GDM1 (cell line): ENCODE measurements around the gene CHAC1.
"Not testable (repeated sequence)": the region's sequence is repeated elsewhere in the genome, so short reads cannot be mapped to it uniquely, and the experiment has no call there.

Experiments used
- DNase-seq: peaks from one replicate; lab custom pipeline; 2025; lab: John Stamatoyannopoulos, UW

The CHAC1 gene

DNA sequence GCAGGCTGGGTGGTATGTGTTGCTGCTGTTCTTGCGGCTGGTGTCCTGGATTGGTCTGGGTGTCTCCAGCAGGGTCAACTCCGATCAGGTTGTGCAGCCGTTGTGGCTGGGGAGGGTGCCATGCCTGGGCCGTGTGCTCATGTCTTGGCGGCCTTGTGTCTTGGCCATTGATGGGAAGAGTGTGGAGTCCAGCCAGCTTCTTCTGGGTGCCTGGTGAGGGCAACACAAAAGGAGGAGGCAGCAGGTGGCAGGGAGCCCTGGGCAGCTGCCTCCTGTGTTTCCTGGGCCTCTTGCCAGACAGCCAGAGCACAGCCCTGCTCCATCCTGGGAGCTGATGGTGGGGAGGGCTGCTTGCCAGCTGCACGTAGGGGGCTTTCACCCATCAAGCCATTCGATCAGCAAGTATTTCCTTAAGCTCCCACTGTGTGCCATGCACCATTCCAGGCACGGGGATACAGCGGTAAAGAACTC is 4.3 kb downstream of the CHAC1 start:
- no peak for DNase-seq

DNA sequence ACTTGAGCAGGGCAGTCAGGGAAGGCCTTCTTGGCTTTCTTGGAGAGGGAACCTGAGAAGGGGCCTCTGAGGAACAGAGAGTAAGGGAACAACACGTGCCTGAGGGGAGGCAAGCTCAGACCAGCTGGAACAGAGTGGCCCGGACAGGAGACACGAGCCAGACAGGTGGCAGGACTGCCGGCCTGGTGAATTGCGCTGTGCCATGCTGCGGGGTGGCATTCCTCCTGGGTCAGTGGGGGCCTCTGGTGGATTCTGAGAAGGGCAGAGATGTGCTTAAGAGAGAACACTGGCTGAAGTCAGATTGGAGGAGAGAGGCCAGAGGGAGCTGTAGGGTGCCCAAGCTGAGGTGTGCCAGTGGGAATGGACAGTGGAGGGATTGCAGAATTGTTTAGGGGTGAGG is 4.9 kb downstream of the CHAC1 start:
- DNase-seq, result no peak

DNA sequence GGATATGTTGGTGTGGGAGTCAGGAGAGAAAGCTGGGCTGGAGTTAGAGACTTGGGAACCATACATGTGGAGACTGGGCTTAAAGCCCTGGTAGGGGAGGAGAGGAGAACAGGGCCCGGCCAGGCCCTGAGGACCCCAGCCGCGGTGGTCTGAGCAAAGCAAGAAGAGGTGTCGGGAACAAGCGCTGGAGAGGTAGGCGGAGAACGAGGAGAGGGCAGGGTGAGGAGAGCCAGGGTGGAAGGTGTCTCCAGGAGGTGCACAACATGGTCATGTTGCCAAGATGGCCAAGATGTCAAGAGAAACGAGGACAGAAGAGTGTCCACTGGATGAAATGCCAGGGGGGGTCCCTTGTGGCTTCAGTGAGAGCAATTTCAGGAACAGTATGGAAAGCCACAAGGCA is 5.5 kb downstream of the CHAC1 start:
- no peak for DNase-seq

DNA sequence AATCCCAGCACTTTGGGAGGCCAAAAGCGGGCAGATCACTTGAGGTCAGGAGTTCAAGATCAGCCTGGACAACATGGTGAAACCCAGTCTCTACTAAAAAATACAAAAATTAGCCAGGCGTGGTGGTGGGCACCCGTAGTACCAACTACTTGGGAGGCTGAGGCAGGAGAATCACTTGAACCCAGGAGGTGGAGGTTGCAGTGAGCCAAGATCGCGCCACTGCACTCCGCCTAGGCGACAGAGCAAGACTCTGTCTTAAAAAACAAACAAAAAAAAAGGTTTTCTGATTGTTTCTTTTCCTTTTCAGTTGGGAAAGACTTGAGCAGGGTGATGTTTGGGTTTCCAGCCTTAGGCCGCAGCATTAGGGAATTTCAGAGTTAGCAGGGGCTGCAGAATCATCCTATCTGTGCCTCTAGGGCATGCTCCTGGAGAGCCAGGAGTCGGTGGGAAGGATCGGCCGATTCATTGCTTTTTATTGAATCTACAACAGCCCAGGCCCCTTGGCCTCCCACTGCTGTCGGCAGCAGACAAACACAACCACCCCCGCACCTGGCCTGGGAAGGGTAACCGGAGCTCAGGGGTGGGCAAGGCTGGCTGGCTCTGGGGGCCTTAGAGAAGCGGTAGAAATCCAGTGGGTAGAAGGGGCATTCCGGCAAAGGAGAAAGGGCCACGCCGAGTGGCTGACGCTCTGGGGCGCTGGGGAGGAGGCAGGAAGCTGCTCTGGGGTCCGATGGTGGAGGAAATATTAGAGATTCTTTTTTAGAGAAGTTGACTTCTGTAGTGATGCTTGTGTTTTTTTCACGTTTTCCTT is 6.3 kb downstream of the CHAC1 start:
- no peak for DNase-seq

DNA sequence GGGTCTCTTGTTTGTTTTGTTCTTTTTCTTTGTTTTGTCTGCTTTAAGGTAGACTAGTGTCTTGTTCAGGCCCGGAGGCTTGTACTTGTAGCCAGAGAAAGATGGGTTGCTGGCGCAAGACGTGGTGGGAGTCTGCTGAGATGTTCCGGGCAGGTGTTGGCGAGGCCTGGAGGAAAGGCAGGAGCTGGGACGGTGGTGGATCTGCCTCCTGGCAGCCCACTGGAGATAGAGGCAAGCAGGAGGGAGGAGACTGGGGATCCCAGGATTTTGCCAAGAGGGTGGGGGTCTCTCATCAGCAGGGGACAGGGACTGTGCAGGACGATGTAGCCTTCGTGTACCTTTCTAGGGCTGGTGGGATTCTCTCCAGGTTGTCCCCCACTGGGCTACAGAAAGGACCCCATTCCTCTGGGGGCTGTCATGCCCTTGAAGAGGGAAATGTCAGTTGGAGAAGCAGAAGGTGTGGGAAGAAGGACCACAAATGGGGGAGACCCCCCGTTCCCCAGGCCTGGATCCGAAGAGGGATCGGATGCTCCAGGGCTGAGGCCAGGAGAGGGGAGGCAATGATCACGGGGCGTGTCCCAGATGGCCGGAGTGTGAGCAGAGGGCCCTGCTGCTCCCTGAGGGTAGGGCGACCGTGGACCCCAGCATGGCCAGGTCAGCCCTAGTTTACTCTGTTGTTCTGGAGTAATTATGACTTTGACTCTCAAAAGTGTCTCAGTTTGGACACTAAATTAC is 7.0 kb downstream of the CHAC1 start:
- DNase-seq, result no peak

DNA sequence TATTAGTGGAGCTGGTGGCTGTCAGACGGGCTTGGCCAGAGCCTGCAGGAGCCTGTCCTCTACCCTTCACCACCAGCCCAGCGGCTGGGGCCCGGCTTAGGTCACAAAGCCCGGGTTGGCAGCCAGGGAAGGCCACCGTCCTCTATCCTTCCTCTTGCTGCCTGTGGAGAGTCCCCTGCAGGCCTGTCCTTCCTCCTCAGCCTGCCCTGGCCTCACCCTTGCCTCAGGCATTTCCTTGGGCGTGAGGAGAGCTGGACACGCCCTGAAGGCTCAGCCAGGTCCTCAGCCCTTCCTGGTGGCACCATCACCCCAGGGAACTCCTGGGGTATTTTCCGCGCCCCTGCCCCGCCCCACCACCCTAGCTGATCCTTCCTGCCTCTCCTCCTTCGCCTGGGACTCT is 7.7 kb downstream of the CHAC1 start:
- DNase-seq, result no peak

DNA sequence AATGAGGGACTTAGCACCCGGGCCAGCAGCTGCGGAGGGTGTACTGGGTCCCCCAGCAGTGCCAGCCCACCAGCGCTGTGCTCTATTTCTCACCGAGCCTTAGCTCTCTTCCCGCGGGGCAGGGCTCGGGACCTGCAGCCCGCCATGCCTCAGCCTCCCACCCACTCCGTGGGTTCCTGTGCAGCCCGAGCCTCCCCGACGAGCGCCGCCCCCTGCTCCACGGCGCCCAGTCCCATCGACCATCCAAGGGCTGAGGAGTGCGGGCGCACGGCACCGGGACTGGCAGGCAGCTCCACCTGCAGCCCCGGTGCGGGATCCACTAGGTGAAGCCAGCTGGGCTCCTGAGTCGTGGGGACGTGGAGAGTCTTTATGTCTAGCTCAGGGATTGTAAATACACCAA is 8.5 kb downstream of the CHAC1 start:
- not testable (repeated sequence) for DNase-seq

DNA sequence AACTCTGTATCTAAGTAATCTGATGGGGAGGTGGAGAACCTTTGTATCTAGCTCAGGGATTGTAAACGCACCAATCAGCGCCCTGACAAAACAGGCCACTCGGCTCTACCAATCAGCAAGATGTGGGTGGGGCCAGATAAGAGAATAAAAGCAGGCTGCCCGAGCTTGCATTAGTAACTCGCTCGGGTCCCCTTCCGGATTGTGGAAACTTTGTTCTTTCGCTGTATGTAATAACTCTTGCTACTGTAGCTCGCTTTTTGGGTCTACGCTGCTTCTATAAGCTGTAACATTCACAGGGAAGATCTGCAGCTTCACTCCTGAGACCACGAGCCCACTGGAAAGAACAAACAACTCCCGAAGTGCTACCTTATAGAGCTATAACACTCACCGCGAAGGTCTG is 9.0 kb downstream of the CHAC1 start:
- not testable (repeated sequence) for DNase-seq

DNA sequence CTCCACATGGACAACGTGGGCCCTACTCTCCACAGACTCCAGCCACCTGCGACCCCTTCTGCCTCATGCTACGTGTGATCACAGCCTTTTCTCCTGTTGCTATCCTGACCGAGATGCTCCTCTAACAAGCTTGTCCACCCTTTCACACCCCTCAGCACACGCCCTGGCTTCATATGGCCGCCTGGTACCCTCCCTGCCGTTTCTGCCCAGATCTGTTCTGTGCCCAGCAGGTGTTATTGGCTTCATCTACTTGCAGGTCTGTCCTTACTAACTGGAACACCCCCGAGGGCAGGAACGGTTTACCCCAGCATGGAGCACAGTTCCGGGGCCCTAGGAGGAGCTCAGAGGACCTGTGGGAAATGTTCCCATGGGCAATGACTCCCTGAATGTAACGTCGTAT is 9.9 kb downstream of the CHAC1 start:
- DNase-seq, result no peak

DNA sequence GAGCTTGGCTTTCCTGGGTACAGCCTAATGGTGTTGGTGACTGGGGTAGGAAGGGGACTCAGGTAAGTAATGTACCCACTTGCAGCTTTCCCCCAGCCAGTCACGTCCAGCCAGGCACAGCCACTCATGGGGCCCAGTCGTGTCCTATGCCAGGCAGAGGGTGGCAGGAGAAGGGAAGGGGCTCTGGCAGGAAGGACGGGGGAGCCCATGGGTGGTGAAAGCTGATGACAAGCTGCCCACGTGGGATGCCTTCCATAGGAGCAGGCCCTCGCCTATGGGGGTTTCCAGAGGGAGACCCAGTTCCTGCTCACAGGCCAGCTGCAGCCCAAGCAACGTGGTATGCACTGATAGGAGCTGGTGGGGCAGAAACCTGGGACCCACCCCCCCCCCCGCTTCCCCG is 10.7 kb downstream of the CHAC1 start:
- DNase-seq, result no peak

DNA sequence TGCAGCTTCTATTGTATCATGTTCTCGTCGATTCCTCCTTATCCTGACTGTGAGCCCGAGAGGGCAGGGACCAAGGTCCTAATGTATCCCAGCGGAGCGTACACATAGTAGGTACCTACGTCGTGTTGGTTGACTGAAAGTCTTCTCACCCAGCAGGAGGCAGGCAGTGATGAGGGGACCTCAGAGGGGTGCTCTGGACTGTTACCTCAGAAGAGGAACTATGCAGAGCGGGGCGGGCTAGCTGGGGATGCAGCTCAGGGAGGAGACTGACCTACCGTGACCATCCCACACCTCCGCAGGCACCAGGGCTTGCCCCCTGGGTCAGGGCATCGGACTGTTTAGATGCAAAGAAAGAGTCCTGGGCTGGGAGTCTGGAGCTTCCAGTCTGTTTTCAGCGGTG is 11.4 kb downstream of the CHAC1 start:
- no peak for DNase-seq

DNA sequence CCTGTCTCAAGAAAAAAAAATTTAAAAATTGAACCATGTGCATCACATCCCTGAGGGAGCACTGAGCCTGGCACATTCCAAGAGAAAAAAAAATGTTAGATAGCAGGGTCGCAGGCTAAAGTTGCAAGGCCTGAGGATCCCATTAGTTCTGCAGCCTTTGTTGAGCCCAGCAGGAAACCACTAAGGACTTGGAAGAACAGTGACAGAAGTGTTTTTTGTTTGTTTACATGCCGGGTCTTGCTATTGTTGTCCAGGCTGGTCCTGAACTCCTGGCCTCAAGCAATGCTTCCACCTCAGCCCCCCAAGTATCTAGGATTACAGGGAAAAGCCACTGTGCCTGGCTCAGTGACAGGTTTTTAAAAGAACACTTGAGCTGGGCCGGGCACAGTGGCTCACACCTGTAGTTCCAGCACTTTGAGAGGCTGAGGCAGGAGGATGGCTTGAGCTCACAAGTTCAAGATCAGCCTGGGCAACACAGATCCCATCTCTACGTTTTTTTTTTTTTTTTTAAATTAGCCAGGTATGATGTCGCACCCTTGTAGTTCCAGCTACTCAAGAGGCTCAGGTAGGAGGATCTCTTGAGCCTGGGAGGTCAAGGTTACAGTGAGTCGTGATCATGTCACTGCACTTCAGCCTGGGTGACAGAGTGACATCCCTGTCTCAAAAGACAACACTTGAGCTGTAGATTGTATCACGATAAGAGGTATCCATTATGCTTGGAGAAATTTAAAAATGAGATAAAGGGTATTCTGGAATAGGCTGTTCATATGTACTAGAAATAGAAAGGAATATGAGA is 15.2 kb downstream of the CHAC1 start:
- DNase-seq, result no peak

DNA sequence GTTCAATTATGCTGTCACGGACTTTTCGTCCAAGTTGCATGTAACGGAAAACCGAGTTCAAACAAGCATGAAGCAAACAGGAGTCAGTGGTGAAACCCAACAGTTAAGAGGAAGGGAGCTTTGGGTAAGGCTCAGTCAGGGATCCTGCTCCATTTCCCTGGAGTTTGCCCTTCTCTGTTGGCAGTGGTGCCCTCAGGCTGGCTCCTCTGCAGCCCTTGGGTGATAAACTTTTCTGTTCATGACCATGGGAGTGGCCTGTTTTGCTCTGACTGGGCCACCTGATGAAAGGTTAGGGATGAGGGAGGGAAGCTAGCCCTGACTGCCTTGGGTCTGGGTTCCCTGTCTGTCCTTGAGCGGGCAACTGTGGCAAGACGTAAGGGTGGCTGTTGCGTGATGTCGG is 16.1 kb downstream of the CHAC1 start:
- no peak for DNase-seq

DNA sequence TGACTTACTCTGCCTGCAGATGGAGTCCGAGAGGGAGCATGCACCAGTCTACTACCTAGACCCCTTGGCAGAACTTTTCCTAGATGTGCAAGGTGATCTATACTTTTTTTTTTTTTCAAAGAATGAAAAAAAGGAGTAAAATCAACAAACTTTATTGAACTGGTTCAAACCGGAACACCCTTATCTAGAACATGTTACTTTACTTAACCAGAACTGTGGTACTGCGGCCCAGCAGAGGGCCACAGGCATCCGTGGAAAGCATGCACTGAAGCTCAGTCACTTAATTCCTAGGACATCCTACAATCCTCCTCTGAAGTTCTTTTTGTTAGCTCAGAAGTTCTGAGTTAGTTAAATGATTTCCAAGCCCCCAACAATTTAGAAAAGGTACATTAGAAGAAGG is 21.6 kb downstream of the CHAC1 start:
- no peak for DNase-seq

DNA sequence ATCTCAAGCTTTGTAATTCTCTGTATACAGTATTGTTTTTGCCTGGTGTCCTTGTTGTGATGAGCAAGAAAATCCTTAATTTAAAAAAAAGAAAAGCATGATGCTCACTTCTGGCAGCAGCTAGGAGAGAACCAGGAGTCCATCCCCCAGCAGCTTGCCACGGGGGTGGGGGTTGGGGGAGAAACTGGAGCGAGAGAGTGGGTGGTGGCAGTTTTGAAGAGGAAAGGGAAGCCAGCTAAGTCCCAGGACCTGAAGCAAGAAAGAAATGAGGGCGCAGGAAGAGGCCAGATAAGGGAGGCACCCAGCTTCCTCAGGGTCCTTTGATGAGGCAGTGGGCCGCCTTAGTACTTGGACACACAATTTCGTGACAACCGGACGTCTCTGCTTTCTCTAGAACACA is 23.5 kb downstream of the CHAC1 start:
- no peak for DNase-seq

DNA sequence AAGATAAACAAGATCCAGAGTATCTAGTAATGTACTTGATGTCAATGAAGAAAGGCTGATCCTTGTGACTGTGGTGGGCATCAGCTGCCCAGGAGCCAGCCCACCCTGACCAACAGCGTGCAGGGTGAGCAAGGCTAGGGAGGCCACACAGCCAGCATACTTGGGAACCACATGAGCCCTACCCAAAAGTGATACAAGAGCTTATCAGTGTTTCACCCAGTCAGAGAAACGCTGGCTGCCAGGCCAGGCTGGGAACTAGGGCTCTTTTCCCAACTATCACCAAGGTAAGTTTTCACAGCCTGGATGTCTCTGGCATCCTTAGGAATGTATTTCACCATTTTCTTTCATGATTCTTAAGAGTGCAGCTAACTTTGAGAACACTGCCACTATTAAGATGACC is 24.9 kb downstream of the CHAC1 start:
- DNase-seq, result no peak

DNA sequence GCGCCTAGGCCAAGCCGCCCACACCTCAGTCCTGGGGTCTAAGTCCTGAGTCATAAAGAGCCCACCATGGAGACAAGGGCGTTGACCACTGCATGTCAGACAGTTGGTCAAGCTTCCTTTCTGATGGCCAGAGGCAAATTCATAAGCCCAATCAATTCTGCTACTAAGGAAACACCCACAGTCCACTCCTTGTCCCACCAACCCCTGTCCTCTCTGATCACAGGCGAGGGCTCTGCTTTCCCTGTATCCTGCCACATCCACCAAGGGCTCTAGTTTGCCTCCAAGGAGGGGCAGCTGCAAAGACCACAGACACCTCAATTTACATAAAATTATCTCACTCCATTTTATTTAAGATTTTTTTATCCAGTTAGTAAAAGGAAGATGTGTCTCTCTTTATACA is 25.3 kb downstream of the CHAC1 start:
- DNase-seq, result no peak

DNA sequence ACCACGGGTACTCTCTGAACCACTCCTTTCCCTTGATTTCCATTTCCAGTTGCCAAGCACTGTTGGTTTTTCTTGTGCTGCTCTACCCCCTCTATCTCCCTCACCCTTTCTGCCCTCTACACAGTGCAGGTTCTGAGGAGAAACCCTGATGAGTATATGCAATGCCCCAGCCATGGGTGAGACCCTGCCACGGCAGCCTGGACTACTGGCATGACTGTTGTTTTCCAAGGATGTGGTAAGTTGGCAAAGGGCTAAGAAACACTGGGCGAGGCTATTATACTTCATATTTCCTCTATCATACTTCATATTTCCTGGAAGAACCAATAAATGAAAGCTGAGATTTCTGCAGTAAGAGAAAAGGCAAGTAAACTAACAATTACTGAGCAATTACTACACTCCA is 27.9 kb downstream of the CHAC1 start:
- DNase-seq, result no peak

DNA sequence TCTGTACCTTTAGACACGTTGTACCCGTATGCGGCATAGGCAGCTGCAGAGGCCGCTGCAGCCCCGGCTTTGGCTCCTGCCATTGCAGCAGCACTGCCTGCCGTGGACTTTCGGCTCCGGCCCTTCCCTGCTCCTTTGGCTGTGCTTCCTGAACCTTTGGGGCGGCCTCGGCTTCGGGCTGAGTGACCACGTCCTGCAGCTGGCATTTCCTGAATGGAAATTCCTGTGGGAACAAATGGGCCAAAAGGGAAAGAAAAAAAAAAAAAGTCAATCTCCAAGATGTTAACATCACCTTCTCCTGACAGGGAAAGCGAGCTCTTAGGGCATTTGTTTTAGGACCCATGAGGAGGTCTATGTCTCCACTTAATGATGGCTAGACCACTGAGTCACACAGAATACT is 29.6 kb downstream of the CHAC1 start:
- DNase-seq, result no peak

DNA sequence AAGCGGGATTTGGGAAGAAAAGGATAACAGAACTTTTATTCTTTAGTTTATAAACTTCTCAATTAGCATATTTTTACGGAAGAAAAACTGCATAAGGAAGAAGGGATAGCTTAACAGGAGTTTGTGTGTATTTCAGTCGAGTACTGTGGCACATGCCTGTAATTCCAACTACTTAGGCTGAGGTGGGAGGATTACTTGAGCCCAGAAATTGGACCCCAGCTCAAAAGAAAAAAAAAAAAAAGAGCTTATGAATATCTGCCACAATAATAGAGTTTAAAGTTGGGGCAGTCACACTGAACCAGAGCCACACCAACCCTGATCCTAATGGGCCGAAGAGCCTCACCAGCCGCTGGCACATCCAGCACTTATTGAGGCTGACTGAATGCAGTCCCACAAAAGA is 31.1 kb downstream of the CHAC1 start:
- DNase-seq, result no peak

DNA sequence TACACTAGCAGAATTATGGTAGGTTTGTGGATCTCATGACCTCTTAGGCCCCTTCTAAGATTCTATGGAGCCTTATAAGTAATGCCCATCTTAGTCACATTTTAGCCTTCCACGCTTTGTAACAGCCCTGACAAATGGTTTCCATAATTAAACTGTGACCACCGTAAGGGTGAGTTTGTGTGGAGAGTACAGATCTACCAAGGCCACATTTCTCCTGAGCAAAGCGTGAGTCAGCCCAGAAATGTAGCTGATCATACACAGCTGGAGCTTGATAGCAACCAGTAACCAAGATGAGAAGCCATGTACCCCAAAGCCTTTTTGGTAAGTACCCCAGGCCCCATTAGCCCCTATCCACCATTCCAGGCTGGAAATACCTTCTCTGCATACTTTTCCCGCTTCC is 31.7 kb downstream of the CHAC1 start:
- no peak for DNase-seq

DNA sequence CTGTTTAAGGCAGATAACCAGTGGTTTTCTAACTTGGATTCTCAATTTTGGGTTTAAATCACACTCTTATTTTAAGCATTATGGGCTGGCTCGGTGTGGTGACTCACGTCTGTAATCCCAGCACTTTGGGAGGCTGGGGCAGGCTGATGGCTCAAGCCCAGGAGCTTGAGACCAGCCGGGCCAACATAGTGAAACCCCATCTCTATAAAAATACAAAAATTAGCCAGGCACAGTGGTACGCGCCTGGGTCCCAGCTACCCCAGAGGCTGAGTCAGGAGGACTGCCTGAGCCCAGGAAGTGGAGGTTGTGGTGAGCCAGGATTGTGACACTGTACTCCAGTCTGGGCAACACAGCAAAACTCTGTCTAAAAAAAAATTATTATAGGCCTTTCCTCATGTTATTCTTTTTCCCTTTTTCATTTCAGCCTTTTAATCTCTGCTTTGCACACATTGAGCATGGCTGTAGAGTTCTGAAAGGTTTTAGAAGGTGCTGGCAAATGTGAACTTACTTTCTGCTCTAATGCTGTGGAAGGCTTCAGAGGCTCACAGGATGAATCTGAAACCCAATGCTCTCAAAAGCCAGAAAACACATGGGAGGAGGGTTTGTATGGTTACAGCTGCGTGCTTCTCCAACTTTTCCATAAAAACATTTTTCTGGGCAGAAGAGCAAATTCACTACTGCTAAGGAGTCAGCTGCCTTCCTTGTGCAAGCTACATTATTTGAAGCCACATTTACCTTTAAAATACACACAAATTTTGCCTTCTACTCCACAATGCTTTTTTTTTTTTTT is 32.5 kb downstream of the CHAC1 start:
- no peak for DNase-seq
